Kasumi-1 (cell line): ENCODE data around the gene DDX31.
"Not testable (repeated sequence)": the region's sequence is repeated elsewhere in the genome, so short reads cannot be mapped to it uniquely, and the experiment has no call there.

ENCODE experiments used
- DNase-seq, 2 experiments: peaks; one replicate each; lab custom pipeline; 2025; lab: John Stamatoyannopoulos, UW

Gene DDX31

GRCh38 chr9:132578367-132578932, 91.3 kb downstream of the DDX31 start:
- no peak for DNase-seq

DNA sequence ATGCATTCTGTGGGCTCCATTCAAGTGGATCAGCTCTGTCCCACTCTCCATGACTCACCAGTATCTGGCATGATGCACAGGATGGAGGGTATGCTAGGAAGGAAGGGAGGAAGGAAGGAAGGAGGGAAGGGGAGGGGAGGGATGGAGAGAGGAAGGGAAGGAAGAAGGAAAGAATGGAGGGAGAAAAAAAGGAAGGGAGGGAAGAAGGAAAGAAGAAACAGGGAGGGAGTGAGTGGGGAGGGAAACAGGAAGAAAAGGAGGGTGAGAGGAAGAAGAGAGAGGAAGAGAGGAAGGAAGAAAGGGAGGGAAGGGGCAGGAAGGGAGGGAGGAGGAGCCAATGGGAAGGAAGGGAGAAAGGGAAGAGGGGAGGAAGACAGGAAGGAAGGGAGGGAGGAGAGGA, 92.7 kb downstream of the DDX31 start:
- DNase-seq = no peak

- DNase-seq = no peak
Measured at GRCh38 chr9:132575811-132576210, 94.0 kb downstream of the DDX31 start.

DNA sequence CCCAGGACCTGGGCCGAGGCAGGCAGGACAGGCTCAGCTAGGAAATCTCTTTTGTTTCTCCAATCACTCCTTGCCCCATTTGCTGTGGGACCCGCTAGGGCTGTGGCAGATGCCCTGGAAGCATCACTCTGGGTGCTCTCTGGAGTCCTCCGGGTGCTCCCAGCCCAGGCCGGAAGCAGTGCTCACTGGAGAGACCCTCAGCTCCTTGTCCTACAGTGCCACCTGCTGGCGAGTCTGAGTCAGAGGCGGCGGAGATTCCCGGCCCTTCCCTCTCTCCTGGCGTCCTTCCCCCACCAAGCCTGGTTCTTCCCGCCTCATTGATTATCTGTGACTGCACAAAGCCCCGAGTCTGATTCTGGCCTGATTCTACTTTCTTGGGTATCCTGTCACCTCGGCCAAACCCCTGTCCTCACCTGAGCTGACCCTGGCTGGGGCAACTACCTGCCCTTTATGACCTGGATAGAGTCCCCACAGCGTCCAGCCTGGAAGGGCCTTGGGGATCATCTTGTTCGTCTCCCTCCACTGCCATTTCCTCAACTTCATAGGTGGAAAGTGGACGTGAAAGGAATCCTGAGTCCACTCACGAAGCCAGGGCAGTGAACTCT, 94.7 kb downstream of the DDX31 start:
- DNase-seq = peak; percentile 63 to 64

GRCh38 chr9:132572921-132573320, 96.9 kb downstream of the DDX31 start:
- DNase-seq = no peak

DNA sequence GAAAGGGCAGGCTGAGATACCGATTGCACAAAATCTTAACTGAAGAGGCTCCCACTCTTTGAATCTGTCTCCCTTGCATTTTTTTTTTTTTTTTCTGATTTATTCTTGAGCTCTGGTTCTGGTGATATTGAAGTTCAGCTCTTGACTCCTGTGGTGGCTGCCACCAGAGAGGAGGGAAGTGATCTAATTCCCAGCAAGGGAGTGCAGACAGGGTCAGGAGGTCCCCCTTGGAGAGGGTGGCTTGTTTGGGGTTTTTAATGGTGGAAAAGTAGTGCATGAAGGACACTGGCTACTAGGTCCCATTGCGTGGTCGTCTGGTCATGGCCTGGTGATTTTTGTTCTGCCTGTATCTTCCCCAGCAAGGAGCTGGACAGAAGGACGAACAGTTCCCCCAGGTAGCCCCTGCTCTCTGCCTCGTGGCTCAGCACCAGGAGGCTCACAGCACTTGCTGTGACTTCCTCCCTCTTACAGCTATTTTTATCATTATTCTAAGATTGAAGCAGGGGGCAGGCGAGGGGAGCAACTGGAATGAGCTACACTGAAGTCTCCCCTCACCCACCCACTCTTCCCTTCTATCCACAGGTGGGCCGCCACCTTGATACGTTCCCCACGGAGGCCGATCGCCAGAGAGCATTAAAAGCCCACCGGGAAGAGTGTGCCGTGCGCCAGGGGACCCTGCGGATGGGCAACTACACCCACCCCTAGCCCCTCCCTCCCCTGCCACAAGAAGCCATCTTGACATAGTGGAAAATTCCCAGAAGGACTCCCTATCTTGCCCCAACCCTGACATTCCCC, 97.8 kb downstream of the DDX31 start:
- DNase-seq = no peak

DNA sequence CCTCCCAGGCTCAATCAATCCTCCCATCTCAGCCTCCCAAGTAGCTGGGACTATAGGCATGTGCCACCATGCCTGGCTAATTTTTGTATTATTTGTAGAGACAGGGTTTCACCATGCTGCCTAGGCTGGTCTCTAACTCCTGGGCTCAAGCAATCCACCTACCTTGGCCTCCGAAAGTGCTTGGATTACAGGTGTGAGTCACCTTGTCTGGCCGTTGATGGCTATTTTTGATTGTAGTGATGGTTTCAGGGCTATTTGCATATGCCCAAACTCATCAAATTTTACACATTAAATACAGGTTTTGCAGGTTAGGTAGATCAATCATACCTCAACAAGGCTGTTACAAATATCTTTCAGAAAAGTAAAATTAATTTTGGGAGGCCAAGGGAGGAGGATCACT, 101.0 kb downstream of the DDX31 start:
- DNase-seq = not testable (repeated sequence)

DNA sequence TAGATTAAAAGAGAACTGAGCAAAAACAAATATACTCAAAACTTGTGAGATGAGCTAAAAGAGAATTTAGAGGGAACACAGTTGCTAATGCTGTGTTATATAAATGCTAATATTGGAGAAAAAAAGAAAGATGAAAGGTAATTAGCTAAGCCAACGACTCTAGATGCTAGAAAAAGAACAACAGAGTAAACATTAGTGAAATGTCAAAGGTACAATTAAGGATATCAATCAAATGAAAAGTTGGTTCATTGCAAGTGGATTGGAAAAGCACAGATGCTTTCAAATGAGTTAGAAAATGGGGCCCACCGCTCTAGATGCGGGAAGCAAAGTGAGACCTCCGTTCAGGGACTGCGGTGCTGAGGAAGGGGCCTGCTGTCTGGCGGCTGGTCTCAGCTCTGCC, 105.3 kb downstream of the DDX31 start:
- DNase-seq = no peak

DNA sequence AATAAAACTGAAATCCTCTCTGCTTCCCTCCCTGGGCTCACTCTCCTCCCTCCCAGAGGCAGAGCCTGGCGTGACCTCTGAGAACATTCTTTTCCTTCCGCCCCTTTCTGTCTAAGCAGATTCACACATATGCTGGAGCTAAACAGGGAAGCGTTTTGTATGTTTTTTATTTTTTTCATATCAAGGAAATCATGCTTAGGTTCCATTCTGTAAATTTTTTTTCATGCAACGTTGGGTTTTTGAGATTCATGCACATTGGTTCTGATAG, 107.5 kb downstream of the DDX31 start:
- DNase-seq = peak; percentile 7 to 16

DNA sequence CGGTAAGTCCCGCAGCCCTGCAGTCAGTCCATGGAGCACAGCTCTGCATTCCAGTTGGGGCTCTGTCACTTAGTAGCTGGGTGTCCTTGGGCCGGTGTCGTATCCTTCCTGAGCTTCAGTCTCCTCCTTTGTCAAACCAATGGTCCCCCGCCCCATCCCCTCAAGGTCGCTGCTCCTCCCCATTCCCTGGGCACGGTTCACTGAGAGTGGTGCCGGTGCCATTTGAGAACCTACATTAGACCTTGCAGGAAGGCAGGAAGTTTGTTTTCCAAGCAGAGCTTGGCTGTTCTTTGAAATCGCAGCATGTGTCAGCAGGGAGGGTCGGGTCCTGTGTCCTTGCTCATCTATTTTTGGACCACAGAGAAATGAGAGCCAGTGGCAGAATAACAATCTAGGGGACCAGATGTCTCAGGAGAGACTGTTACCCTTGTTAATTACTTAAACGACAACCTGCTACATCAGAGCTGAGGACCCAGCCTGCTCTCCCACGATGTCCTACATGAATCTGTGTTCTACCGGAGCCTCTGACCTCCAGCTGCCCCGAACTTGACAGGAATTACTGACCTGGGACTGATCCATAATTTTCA, 109.1 kb downstream of the DDX31 start:
- no peak for DNase-seq

GRCh38 chr9:132559711-132560110, 110.1 kb downstream of the DDX31 start:
- no peak for DNase-seq

- DNase-seq = no peak
Measured at GRCh38 chr9:132557159-132557558, 112.6 kb downstream of the DDX31 start.

DNA sequence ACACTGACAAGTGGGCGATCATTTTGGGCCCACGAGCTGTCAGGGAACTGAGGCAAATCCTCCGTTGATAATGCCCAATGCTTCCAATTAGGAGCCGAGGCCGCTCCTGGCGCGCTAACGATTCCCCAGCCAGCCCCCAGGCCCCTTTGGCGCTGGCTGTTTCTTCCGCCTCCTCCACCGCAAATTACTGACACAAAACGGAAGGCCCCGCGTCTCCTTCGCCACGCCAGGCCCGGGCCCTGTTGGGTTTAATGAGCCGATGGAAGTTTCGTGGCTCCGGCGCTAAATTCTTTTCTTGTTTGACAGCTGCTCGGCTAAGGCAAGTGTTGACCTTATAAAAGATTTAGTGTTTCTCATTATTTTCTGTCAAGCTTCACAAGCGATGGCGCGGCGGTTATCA, 113.1 kb downstream of the DDX31 start:
- no peak for DNase-seq

DNA sequence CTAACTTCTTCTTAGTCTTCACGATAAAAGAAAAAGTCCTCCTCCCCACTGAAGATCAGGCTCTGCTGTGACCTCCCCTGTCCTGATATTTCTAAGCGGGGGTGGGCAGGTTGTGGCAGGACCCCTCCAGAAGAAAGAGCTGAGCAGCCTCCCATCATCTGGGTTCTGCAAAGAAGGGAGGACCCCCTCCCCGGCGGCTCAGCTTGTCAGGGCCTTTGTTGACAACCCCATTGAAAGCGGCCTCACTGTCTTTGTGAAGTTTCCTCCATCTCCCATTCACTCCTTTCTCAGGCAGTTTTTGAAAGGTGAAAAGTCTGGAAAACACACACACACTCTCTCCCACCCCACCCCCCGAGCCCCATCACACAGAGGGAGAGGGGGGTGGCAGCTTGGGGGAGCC, 113.5 kb downstream of the DDX31 start:
- no peak for DNase-seq

DNA sequence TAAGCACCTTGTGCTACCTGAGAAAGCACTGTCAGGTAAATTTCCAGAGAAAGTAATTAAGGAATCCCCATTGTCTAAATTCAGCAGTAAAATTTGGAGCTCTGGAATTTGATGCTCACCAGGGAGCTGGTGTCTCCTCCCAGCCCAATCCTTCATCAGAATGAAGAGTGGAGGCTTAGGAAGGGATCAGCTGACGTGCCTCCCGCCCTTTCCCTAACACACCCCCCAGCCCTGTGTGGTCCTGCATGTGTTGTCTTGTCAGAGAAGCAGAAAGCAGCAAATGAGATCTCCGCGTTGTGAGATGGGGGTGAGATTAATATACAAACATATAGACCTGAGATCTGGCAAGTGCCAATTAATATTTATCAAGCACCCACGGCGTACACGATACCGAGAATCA, 114.3 kb downstream of the DDX31 start:
- DNase-seq = no peak

GRCh38 chr9:132554755-132555154, 115.0 kb downstream of the DDX31 start:
- DNase-seq = no peak

- DNase-seq = no peak
Measured at GRCh38 chr9:132552041-132552440, 117.7 kb downstream of the DDX31 start.

DNA sequence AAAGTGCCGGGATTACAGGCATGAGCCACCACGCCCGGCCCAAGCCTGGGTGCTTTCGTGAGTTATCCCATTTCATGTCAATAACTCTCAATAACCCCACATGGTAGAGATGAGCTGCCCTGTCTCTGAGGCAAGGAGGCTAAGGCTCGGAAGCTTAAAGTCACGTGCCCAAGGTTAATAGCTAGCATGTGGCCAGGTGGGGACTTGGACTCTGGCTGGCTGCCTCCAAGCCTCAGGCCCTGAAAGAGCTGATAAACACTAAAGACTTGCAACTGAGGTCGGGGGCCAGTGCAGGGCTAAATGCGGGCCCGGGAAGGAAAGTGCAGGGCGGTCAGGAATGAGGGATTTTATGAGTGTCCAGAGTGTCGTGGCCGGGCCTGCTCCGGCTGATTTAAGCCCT, 118.2 kb downstream of the DDX31 start:
- no peak for DNase-seq

GRCh38 chr9:132548751-132549640, 120.8 kb downstream of the DDX31 start:
- DNase-seq = no peak

DNA sequence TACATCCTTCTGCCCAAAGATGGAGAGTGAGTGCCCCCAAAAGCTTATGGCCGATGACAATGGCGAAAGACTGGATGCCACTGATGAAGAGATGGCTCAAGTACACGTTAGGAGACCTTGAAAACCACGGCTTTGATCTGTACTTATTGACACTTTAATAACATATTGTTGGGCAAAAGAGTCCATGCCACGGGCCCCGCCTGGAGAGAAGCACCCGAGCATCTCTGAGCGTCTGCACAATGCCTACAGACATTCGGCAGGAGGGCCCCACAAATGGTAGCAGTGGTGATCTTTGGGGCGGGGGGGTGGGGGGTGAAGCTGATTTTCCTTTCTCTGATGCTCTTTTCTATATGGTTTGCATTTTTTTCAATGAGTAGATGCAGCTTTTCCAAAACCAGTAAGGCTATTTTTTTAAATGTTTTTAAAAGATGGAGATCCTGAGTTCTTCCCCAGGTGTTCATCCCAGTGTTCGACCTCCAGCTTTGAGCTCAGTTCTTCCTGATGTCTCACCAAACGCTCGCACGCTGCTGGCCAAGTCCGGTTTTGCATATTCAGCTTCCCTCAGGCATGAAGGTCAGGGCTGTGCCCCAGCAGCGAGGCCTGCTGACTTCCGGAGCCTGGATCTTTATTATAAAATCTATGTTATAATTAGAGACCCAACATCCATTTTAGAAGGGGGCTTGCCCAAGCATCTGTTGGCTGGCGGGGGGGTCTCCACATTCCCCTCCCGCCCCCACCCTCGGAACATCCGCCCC, 121.6 kb downstream of the DDX31 start:
- DNase-seq = no peak

DNA sequence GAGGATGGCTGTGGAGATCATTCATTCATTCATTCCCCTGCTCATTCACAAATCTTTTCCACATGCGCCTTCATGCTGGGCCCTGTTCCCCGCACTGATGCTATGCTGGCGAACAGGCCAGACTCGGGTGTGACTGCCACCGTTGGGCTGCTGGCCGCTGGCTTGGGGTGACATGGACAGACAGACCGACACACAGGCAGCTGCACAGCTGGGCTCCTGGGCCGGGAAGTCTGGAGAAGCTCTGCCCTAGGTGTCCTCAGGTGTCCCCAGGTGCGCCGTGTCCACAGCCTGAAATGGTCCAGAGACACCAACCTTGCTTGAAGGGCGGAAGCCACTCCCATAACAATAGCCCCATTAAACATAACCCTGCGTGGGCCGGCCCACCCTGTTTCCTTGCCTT, 122.3 kb downstream of the DDX31 start:
- DNase-seq = no peak

DNA sequence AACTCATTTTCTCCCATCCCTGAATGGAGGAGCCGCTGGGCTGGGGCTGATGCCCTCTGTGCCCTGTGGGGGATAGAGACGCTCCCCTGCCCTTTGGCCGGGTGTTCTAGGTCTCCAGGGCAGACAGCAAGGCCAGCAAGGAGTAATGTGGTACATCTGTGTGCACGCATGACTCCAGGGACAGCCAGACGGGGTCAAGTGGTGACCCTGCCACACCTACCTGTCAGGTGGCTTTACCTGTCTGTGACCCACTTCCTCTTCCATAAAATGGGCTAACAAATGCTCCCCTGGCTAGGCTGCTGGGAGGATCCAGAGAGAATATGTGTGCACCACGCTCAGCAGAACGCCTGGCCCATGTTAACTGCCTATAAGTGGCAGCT, 122.7 kb downstream of the DDX31 start:
- DNase-seq = no peak
